Activated T-cell treated with anti-CD3 and anti-CD28 coated beads, Interleukin-2, amount 50 U/mL, for 24 hours (primary cell): ENCODE data around the gene NEDD9.

Experiments used
- DNase-seq: peaks from one replicate; pipeline ENCODE4 v3.0.0-alpha.2; 2020
- H3K27ac Mint-ChIP-seq: 2 replicates; pipeline ENCODE4 v1.8.0; 2020; ENCODE audit warnings: mild to moderate bottlenecking, mixed read lengths
- H3K27me3 Mint-ChIP-seq: 2 replicates; pipeline ENCODE4 v1.8.0; 2020; ENCODE audit warnings: mixed read lengths
- H3K36me3 Mint-ChIP-seq: 2 replicates; pipeline ENCODE4 v1.8.0; 2020; ENCODE audit warnings: low read depth, mixed read lengths
- H3K4me1 Mint-ChIP-seq: 2 replicates; pipeline ENCODE4 v1.8.0; 2020; ENCODE audit warnings: low read depth, mixed read lengths
- H3K4me3 Mint-ChIP-seq: 2 replicates; pipeline ENCODE4 v1.8.0; 2020; ENCODE audit warnings: mild to moderate bottlenecking, moderate library complexity, mixed read lengths
- H3K9me3 Mint-ChIP-seq: 2 replicates; pipeline ENCODE4 v1.8.0; 2020; ENCODE audit warnings: mixed read lengths

The NEDD9 gene

GRCh38 chr6:11221623-11222384 lies 10.7 kb downstream of the NEDD9 start:
- Mint-ChIP-seq H3K9me3 (peaks cover 2% of the 10 kb centered on the region), H3K4me3 (no peak overlapping the region), H3K27ac (no peak overlapping the region), H3K36me3 (peaks cover 56% of the 10 kb centered on the region), H3K4me1 (peaks cover 77% of the 10 kb centered on the region), H3K27me3 (no peaks in the 10 kb centered on the region)
- no peak for DNase-seq

GRCh38 chr6:11219400-11219834 lies 13.1 kb downstream of the NEDD9 start:
- Mint-ChIP-seq H3K36me3 (peaks cover 61% of the 10 kb centered on the region), H3K4me3 (no peak overlapping the region), H3K27me3 (no peaks in the 10 kb centered on the region), H3K4me1 (peaks cover 70% of the 10 kb centered on the region), H3K9me3 (no peaks in the 10 kb centered on the region), H3K27ac (peak overlapping the region; percentile 20)
- DNase-seq: no peak

DNA sequence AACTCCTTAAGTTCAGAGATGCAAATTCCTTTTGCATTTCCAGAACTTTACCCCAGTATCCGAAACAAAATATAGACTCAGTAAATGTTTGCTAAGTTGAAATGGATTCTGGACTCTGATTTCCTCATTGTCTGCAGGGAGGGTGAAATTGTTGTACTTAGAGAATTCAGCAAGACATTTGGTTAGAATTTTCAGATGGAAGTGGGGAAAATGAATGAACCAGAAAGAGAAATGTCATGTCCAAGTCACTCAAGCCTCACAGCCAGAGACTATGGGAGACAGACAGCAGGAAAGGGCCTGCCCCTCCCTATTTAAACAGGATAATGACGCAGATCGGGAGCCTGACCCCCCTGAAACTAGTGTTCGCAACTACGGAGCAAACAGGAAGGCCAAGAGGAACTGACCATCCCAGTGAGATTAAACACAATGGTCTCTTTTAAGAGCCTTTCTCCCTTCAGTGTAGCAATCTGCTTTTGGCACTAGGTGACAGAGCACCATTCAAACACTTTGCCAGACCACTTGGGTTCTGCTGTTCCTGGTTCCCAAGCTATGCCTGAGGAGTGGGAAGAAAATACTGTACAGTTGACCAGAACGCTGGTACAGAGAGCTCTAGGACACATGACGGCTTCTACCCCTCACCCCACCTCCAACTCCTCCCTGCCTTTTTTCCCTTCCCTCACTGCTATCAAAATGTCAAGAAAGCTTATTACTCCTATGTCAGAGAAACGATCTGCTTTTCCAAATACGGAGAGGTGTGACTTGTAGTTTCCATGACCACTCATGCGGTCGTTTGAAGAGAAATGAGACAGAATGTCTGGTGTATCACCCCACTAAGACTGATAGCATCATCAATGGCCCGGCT lies 13.7 kb downstream of the NEDD9 start:
- H3K4me3 Mint-ChIP-seq: no peak overlapping the region
- peaks cover 60% of the 10 kb centered on the region for H3K36me3 Mint-ChIP-seq
- H3K27me3 Mint-ChIP-seq: no peaks in the 10 kb centered on the region
- DNase-seq: no peak
- no peaks in the 10 kb centered on the region for H3K9me3 Mint-ChIP-seq
- peak overlapping the region; percentile 20 for H3K27ac Mint-ChIP-seq
- peaks cover 64% of the 10 kb centered on the region for H3K4me1 Mint-ChIP-seq

DNA sequence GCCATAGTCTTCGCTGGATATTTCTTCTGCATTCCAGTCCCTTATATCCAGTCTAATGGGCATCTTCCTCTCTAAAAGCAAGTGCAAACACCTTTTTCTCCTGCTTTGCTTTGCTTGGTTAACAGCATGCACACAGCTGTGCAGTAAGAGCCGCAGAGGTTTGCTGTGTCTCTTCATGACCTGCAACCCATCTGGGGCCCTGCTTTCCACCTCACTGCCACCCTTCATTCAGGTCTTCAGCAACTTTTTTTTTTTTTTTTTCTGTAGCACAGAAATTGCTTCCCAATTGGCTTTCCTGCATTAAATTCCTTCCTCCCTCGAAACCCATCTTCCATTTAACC lies 14.4 kb downstream of the NEDD9 start:
- H3K9me3 Mint-ChIP-seq: no peaks in the 10 kb centered on the region
- no peak overlapping the region for H3K27ac Mint-ChIP-seq
- no peaks in the 10 kb centered on the region for H3K27me3 Mint-ChIP-seq
- peaks cover 58% of the 10 kb centered on the region for H3K4me1 Mint-ChIP-seq
- H3K36me3 Mint-ChIP-seq: peaks cover 61% of the 10 kb centered on the region
- no peak for DNase-seq
- H3K4me3 Mint-ChIP-seq: no peak overlapping the region

GRCh38 chr6:11217360-11218101 lies 14.9 kb downstream of the NEDD9 start:
- Mint-ChIP-seq H3K4me3 (no peak overlapping the region), H3K27ac (no peak overlapping the region), H3K4me1 (peaks cover 57% of the 10 kb centered on the region), H3K36me3 (peaks cover 64% of the 10 kb centered on the region), H3K27me3 (no peaks in the 10 kb centered on the region), H3K9me3 (no peaks in the 10 kb centered on the region)
- DNase-seq: no peak

GRCh38 chr6:11215773-11216172 lies 16.7 kb downstream of the NEDD9 start:
- Mint-ChIP-seq H3K9me3 (no peaks in the 10 kb centered on the region), H3K36me3 (peaks cover 77% of the 10 kb centered on the region), H3K4me3 (no peak overlapping the region), H3K4me1 (peaks cover 64% of the 10 kb centered on the region), H3K27ac (no peak overlapping the region), H3K27me3 (no peaks in the 10 kb centered on the region)
- no peak for DNase-seq

- H3K4me1 Mint-ChIP-seq: peaks cover 58% of the 10 kb centered on the region
- DNase-seq: no peak
- H3K27me3 Mint-ChIP-seq: no peaks in the 10 kb centered on the region
- H3K36me3 Mint-ChIP-seq: peaks cover 75% of the 10 kb centered on the region
- no peak overlapping the region for H3K4me3 Mint-ChIP-seq
- no peak overlapping the region for H3K27ac Mint-ChIP-seq
- no peaks in the 10 kb centered on the region for H3K9me3 Mint-ChIP-seq
Observed at GRCh38 chr6:11214901-11215300, 17.6 kb downstream of the NEDD9 start.

GRCh38 chr6:11214084-11214833 lies 18.2 kb downstream of the NEDD9 start:
- DNase-seq: no peak
- Mint-ChIP-seq H3K4me1 (peaks cover 57% of the 10 kb centered on the region), H3K4me3 (no peak overlapping the region), H3K9me3 (no peaks in the 10 kb centered on the region), H3K27ac (no peak overlapping the region), H3K36me3 (peaks cover 75% of the 10 kb centered on the region), H3K27me3 (no peaks in the 10 kb centered on the region)

DNA sequence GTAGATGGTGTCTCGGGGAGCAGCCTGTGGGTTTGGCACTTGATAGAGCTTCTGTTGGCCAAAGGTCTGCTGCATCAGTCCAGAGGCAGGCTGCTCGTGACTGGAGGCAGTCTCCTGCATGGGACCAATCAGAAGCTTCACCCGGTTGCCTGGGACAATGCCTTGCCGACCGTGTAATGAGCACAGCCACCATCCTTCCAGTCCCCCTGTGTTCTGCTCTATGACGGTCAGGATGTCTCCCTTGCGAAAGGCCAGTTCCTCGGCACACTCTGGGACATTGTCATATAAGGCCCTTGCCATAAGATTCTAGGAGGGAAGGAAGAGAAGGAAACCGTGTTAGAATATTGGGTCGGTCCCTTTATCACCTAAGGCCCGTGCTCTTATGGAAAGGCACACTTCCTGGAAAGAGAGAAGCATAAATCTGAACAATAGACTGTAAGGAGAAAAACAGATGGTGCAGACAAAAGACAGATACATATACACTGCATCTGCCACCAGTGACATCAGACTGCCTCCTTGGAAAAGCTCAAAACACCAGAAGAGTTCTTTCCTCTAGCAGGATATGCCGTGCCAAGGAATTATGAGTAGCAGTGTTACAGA lies 18.9 kb downstream of the NEDD9 start:
- DNase-seq: no peak
- peaks cover 53% of the 10 kb centered on the region for H3K4me1 Mint-ChIP-seq
- H3K4me3 Mint-ChIP-seq: no peak overlapping the region
- H3K36me3 Mint-ChIP-seq: peaks cover 75% of the 10 kb centered on the region
- no peak overlapping the region for H3K27ac Mint-ChIP-seq
- no peaks in the 10 kb centered on the region for H3K9me3 Mint-ChIP-seq
- H3K27me3 Mint-ChIP-seq: no peaks in the 10 kb centered on the region

- Mint-ChIP-seq H3K4me1 (peaks cover 51% of the 10 kb centered on the region), H3K9me3 (no peaks in the 10 kb centered on the region), H3K27me3 (no peaks in the 10 kb centered on the region), H3K27ac (no peak overlapping the region), H3K36me3 (peaks cover 80% of the 10 kb centered on the region), H3K4me3 (no peak overlapping the region)
- no peak for DNase-seq
Observed at GRCh38 chr6:11212664-11213063, 19.8 kb downstream of the NEDD9 start.

GRCh38 chr6:11211254-11211653 lies 21.2 kb downstream of the NEDD9 start:
- Mint-ChIP-seq H3K4me3 (no peak overlapping the region), H3K4me1 (peaks cover 50% of the 10 kb centered on the region), H3K36me3 (peaks cover 87% of the 10 kb centered on the region), H3K27me3 (no peaks in the 10 kb centered on the region), H3K9me3 (no peaks in the 10 kb centered on the region), H3K27ac (no peak overlapping the region)
- no peak for DNase-seq

- no peak overlapping the region for H3K27ac Mint-ChIP-seq
- H3K36me3 Mint-ChIP-seq: peaks cover 87% of the 10 kb centered on the region
- no peak for DNase-seq
- H3K4me1 Mint-ChIP-seq: peaks cover 48% of the 10 kb centered on the region
- H3K4me3 Mint-ChIP-seq: no peak overlapping the region
- H3K27me3 Mint-ChIP-seq: no peaks in the 10 kb centered on the region
- H3K9me3 Mint-ChIP-seq: no peaks in the 10 kb centered on the region
Observed at GRCh38 chr6:11210386-11211138, 21.9 kb downstream of the NEDD9 start.

GRCh38 chr6:11209906-11210305 lies 22.6 kb downstream of the NEDD9 start:
- DNase-seq: no peak
- Mint-ChIP-seq H3K27ac (no peak overlapping the region), H3K9me3 (no peaks in the 10 kb centered on the region), H3K36me3 (peaks cover 85% of the 10 kb centered on the region), H3K4me1 (peaks cover 45% of the 10 kb centered on the region), H3K27me3 (no peaks in the 10 kb centered on the region), H3K4me3 (no peak overlapping the region)
